Measurements from ENCODE around the gene MAL.
"Not testable (repeated sequence)": the region's sequence is repeated elsewhere in the genome, so short reads cannot be mapped to it uniquely, and the experiment has no call there.

Gene MAL

DNA sequence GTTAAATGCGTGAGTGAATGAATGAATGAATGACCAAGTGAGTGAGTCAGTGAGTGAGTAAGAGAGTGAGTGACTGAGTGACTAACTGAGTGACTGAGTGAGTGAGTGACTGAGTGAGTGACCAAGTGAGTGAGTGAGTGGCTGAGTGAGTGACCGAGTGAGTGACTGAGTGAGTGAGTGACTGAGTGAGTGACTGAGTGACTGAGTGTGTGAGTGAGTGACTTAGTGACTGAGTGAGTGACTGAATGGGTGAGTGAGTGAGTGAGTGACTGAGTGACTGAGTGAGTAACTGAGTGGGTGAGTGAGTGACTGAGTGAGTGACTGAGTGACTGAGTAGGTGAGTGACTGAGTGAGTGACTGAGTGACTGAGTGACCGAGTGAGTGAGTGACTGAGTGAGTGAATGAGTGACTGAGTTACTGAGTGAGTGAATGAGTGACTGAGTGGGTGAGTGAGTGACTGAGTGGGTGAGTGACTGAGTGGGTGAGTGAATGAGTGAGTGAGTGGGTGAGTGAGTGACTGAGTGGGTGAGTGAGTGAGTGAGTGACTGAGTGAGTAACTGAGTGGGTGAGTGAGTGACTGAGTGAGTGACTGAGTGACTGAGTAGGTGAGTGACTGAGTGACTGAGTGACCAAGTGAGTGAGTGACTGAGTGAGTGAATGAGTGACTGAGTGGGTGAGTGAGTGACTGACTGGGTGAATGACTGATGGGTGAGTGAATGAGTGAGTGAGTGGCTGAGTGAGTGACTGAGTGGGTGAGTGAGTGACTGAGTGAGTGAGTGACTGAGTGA, 11.3 kb downstream of the MAL start:
- DNase-seq, result no peak

DNA sequence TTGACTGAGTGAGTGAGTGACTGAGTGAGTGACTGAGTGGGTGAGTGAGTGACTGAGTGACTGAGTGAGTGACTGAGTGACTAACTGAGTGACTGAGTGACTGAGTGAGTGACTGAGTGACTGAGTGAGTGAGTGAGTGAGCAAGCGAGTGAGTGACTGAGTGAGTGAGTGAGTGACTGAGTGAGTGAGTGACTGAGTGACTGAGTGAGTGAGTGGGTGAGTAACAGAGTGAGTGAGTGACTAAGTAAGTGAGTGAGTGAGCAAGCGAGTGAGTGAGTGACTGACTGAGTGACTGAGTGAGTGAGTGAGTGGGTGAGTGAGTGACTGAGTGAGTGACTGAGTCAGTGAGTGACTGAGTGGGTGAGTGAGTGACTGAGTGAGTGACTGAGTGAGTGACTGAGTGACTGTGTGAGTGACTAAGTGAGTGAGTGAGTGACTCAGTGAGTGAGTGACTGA, 11.9 kb downstream of the MAL start:
- DNase-seq, result no peak

DNA sequence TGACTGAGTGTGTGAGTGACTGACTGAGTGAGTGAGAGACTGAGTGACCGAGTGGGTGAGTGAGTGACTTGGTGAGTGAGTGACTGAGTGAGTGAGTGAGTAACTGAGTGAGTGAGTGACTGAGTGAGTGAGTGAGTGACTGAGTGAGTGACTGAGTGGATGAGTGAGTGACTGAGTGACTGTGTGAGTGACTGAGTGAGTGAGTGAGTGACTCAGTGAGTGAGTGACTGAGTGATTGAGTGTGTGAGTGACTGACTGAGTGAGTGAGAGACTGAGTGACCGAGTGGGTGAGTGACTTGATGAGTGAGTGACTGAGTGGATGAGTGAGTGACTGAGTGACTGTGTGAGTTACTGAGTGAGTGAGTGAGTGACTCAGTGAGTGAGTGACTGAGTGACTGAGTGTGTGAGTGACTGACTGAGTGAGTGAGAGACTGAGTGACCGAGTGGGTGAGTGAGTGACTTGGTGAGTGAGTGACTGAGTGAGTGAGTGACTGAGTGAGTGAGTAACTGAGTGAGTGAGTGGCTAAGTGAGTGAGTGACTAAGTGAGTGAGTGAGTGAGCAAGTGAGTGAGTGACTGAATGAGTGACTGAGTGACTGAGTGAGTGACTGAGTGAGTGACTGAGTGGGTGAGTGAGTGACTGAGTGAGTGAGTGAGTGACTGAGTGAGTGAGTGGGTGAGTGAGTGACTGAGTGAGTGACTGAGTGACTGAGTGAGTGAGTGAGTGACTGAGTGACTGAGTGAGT, 12.5 kb downstream of the MAL start:
- DNase-seq, result not testable (repeated sequence)

DNA sequence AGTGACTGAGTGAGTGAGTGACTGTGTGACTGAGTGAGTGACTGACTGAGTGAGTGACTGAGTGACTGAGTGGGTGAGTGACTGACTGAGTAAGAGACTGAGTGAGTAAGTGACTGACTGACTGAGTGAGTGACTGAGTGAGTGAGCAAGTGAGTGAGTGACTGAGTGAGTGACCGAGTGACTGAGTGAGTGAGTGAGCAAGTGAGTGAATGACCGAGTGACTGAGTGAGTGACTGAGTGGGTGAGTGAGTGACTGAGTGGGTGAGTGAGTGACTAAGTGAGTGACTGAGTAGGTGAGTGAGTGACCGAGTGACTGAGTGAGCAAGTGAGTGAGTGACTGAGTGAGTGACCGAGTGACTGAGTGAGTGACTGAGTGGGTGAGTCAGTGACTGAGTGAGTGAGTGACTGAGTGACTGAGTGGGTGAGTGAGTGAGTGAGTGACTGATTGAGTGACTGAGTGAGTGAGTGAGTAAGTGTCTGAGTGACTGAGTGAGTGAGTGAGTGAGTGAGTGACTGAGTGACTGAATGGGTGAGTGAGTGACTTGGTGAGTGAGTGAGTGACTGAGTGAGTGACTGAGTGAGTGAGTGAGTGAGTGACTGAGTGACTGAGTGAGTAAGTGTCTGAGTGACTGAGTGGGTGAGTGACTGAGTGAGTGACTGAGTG, 13.3 kb downstream of the MAL start:
- no peak for DNase-seq

DNA sequence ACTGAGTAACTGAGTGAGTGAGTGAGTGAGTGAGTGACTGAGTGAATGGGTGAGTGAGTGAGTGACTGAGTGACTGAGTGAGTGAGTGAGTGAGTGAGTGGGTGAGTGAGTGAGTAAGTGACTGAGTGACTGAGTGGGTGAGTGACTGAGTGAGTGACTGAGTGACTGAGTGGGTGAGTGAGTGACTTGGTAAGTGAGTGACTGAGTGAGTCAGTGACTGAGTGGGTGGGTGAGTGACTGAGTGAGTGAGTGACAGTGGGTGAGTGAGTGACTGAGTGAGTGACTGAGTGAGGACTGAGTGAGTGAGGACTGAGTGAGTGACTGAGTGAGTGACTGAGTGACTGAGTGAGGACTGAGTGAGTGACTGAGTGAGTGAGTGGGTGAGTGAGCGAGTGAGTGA, 13.9 kb downstream of the MAL start:
- no peak for DNase-seq

DNA sequence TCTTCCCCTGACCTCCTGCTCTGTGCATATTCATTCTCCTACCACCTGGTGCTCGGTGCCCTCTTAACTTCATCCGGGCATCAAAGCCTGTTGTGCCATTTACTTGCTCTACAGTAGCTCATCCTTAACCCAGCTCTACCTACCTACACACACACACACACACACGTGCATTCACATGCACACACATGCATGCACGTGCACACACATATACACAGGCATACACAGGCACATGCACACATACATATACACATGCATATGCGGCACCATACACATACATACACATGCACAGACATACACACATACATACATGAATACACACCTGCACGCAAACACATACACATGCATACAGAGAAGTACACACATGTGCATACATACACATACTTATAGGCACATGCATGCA, 14.5 kb downstream of the MAL start:
- DNase-seq, result no peak

DNA sequence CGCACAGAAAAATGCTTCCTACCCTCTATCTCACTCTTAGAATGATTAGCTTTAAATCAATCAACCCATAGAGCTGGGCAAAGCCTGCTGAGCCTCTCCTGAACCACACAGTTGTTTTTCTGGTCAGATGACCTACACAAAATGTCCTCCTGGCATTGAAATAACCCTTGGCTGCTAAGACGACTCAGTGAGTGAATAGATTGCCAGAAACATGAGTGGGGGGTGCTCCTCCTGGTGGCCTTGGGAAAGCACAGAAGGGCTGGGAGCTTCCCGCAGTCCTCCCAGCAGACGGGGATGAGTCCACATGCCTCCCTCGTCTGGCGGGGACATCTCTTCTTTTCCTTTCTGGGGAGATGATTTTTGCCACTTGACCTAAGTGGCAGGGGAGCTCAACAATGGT, 14.9 kb downstream of the MAL start:
- DNase-seq, result no peak

DNA sequence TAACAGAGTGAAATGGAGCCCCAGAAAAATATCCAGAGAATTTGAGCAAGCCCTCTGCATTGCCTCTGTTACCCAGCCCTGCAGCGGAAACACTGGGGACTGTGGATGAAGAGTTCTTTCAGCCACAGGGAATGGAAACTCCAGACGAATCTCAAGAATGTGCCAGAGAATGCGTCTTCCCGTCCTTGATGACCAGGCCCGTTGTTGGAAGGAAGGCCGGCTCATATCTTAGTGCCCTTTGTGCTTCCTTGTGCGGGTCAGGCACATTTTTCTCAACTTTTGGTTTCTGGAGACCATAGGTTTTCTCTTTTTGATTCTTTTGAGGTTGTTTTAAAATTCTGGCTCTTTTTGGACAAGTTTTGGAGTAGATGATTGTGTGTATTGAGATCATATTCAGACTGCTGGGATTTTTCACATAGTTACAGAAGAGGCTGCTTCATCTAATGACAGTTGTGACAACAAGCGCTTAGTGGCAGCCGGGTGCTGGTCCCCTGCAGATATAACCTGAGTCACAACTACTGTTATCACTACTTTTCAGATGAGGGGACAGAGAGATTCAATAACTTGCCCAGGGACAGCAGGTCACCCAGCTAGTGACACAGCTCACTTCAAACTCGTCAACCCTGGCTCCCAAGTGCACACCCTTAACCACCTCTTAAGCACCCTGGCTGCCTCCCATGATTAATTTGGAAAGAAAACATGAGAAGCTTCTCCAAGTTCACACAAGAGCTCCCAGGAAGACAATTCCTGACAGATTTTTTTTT, 15.7 kb downstream of the MAL start:
- no peak for DNase-seq

DNA sequence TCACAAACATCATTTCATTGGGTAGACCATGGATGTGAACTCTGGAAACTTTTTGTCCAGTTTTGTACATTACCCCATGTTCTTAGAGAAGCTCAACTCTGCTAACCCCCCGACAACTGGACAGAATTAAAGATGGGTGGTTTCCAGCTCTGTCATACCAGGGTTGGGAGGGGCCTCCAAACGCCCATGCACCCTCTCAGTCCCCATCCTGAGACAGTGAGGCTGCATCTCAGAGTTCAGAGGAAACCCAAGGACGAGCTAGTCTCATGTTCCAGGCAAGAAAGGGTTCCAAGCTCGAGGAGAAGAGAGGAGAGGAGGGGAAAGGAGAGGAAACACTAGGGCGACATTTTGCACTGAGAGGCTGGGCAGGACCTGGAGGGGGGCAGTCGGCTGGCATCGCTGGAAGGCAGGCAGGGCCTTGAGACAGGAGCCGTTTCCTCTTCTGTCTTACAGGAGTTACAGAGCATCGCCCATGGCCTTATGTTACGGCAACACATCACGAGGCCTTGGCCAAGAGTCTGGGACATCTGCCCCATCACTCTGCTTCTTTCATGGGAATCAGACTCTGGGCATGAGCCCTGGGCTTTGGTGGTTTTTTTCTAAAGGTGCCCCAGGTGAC, 16.4 kb downstream of the MAL start:
- no peak for DNase-seq

DNA sequence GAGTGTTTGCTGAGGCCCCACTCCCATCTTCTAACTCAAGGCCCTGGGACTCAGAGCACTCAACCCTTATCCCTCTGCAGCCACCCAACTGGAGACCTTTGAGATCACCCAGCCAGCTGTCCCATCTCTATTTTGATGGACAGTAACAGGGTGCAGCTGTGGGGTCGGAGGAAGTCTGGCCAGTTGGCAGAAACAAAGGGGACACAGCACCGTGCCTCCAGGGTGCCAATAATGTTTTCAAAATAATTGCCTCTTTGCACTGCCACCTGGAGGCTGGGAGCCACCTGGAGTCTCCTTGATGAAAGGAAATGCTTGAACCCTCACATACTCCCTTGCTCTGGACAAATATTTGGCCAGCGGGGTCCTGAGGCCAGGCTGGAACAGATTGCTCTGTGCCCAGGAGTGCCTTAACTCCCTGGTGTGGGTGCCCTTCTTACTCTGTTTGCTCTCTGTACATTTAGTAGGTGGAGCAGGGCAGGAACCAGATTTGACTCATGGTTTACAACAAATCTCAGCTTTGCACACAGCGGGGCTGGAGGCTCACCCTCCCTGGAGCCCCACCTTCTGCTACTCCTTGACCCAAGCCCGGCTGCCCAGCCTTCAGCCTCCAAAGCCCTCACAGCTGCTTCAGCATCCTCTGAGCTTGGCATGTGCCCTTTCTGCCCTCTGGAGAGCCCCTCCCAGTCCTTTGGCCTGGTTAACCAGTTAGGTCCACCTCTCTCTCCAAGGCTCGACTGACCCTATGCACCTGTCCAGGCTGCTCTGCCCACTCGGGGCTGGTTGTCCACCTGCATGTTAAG, 17.2 kb downstream of the MAL start:
- peak; percentile 77 for DNase-seq

DNA sequence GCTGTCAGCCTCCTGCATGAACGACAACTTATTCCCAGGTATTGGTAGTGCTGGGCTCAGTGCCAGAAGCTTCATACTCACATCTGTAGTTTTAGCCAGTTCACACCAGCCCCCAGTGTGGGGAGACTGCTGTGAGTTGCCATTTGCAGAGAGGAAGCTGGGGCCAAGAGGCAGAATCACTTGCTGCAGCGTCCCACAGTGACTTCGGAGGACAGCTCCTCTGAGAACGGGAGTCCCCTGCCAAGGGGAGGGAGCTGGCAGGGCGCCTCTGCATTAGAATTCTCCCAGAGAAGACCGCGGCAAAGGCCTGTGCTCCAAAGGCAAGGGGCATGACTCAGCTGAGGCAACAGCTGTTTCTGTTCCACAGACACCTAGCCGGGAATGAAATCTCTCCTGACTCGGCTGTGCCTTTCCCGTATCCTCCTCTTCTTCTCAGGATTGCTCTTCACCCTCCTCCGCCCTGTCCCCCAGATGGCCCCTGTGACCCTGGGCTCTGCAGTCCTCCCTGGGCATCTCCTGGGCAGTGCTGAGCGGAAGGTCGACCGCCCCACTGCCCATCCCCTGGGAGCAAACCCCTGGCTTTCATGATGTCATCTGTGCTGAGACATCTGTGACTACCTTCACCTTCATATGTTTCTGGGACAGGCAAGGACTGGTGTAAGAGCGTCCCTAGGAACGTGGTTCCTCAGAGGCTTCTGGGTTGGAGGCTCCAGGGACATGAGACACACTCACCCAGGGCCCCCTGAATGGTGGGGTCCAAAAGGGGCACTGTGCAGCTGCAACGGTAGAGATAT, 18.0 kb downstream of the MAL start:
- peak; percentile 38 for DNase-seq

DNA sequence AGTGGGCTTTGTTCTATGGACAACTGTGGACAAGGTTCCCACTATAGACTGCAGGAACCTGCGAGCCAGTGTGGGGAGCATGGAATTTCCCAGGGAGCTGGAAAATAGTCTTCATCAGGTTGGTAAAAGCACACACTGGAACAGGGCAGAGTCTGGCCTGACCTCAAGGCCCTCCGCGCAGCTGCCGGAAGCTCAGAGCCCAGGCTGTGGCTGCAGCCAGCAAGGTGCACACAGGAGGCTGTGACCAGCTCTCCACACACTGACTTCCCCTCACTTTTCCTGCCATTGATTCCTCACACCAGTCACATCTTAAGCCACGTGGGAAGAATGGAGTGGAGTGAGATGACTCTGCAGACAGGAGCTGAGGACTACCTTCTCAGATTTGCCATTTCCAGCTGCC, 19.1 kb downstream of the MAL start:
- no peak for DNase-seq

DNA sequence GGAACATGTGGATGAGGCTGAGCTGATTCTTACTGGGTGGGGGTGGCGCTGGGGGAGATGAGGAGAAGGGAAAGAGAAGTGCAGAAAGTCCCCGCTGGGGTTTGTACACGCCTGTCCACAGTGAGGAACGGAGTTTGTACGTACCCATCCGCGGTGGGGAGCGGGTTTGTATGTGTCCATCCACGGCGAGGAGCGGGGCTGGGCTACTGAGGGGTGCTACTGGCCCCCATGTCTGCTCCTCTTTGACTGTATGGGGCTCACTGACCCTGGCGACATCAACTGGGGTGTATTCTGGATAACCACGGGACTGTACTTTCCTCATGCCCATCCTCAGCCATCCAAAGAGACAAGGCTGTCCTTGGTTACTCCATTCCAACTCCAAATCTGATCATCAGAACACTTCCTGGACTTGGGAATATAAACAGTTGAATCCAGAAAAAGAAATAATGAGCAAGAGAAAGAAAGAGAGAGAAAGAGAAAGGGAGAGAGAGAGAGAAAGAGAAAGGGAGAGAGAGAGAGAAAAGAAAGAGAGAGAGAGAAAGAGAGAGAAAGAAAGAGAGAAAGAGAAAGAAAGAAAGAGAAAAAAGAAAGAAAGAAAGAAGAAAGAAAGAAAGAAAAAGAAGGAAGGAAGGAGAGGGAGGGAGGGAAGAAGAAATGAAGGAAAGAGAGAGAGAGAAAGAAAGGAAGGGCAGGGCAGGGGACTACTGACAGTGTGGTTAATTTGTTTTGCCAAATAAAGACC, 21.0 kb downstream of the MAL start:
- DNase-seq, result no peak

DNA sequence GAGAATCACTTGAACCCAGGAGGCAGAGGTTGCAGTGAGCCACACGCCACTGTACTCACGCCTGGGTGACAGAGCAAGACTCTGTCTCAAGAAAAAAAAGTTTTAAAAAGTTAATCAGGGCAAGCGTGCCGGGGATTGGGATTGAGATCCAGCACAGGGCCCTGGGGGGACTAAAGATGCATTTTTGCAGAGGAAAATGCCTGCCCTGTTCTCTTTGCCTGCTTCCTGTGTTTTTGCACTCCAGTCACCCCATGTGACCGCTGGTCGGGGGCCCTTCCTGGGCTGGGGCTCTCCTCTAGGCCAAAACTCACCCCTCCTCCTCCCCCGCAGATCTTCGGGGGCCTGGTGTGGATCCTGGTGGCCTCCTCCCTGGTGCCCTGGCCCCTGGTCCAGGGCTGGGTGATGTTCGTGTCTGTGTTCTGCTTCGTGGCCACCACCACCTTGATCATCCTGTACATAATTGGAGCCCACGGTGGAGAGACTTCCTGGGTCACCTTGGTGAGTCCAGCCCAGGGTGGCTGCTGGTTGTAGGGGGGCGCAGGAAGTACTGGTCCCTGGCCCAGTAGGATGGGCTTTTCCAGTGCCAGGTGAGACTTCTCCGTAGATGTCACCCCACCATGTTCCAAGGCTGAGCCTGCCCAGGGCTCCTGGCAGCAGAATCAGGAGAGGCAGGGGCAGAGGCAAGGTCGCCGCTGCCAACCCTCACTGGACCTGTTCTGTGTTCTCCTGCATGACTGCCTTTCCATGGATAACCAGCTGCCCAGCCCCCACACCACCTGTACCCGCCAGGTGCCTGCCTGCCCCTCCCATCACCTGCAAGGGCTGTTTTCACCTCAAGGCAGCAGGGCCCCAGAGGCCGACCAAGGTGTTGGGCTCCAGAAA, 22.4 kb downstream of the MAL start:
- DNase-seq, result peak; percentile 53

DNA sequence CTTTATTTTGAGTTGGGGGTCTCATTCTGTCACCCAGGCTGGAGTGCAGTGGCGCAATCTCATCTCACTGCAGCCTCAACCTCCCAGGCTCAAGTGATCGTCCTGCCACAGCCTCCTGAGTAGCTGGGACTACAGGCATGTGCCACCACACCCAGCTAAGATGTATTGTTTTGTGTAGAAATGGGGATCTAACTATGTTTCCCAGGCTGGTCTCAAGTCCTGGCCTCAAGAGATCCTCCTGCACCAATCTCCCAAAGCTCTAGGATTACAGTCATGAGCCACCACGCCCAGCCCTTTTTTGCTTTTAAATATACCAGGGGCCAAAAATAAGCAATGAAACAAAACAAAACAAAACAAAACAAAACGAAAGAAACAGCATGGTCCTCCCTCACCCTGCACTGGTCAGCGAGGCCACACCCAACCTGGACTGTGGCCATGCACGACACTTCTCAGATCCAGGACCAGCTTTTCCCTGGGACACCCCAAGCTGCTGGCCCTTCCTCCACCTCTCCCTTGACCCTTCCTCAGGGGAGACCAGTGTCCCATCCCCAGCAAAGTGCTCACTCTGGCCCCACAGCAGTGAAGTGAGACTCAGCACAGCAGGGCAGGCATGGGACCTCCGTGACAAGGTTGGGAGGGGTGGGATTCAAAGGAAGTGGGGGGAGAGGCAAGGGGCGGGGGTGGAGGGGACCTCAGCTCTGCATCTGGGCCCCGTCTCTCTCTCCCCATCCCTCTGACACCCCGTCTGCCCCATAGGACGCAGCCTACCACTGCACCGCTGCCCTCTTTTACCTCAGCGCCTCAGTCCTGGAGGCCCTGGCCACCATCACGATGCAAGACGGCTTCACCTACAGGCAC, 23.5 kb downstream of the MAL start:
- no peak for DNase-seq

DNA sequence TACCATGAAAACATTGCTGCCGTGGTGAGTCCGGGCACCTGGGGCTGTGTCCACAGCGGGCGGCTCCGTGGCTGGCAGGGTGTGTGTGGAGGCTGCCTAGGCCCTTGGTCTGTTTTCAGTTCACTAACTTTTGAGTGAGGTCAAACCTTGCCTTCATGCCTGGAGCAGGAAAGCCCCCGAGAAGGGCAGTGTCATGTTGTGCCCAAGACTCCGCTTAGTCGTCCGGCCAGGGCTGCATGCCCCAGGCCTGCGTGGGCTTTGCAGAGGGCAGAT, 24.1 kb downstream of the MAL start:
- DNase-seq, result no peak

DNA sequence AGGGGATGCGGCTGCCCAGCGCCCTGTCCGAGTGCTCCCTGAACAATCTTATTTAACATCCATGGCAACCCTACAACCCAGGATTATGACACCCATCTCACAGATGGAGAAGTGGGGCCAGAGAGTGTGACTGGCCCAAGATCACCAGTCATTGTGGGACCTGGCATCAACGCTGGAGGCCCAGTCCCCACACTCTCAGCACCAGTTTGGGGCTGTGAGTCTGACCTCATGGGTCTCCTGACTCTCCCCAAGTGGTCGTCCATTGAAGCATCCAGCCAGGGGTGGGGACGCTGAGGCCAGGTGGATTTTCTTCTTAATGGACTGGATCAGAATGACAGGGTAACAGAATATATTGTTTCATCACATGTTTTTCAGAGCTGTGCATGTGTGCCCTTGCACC, 24.5 kb downstream of the MAL start:
- DNase-seq, result no peak
